ENCODE measurements around the gene CADPS.

DNA sequence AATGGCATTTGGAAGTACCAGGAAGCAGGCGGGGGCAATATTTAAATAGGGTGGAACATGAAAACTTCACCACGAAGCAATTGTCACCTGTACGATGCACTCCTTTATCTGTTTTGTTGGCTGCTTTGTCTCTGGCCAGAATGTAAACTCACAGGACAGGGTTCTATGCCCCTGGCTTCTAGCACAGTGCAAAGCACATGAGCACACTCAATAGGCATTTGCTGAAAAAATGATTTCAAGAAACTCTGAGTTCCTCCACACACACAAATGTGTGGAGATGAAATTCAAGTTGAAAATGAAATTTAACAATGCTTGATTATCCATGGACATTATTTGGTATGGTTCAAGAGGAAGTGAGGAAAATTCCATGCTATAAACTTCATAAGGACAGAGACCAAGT, 272.2 kb downstream of the CADPS start:
- no peak for TF ChIP-seq EZH2 (IDR thresholded peaks at IDR 0.05; ENCODE audit: borderline replicate concordance, low read length)
- TF ChIP-seq, protein P1, sequence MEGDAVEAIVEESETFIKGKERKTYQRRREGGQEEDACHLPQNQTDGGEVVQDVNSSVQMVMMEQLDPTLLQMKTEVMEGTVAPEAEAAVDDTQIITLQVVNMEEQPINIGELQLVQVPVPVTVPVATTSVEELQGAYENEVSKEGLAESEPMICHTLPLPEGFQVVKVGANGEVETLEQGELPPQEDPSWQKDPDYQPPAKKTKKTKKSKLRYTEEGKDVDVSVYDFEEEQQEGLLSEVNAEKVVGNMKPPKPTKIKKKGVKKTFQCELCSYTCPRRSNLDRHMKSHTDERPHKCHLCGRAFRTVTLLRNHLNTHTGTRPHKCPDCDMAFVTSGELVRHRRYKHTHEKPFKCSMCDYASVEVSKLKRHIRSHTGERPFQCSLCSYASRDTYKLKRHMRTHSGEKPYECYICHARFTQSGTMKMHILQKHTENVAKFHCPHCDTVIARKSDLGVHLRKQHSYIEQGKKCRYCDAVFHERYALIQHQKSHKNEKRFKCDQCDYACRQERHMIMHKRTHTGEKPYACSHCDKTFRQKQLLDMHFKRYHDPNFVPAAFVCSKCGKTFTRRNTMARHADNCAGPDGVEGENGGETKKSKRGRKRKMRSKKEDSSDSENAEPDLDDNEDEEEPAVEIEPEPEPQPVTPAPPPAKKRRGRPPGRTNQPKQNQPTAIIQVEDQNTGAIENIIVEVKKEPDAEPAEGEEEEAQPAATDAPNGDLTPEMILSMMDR (conservative IDR thresholded peaks at IDR 0.05 in 1 of 2, IDR thresholded peaks at IDR 0.05 in 1 of 2; ENCODE audit: extremely low read depth in 1 of 2, insufficient read depth in 1 of 2, low read depth in 1 of 2, low read length in 2 of 2), result no peak

All from mammary epithelial cell (primary cell).